ENCODE results near the gene ZC3H13. TPM values are rescaled to one million over a fixed set of nuclear protein-coding genes. Genes with fewer than 3 reads are reported as not detected.

Gene ZC3H13
- polyA plus RNA-seq, 1 donor from 2014 or later = 19.5 TPM

- Histone ChIP-seq H3K9me2 (ENCODE audit: insufficient read depth, low read length) (no peaks in the 10 kb centered on the region), H4K20me1 (ENCODE audit: insufficient read depth) (no peaks in the 10 kb centered on the region), H3F3A (ENCODE audit: insufficient read depth, low read length, poor library complexity, severe bottlenecking) (no peaks in the 10 kb centered on the region), H3K36me3 (ENCODE audit: insufficient read depth, low read length) (no peaks in the 10 kb centered on the region), H3K79me2 (replicated peaks; ENCODE audit: insufficient read depth, low read length) (no peaks in the 10 kb centered on the region), H3K4me3 (ENCODE audit: low read length) (no peak overlapping the region), H3K27ac (ENCODE audit: low read length) (no peak overlapping the region), H3K27me3 (ENCODE audit: insufficient read depth, low read depth, low read length) (no peaks in the 10 kb centered on the region), H2AFZ (ENCODE audit: low read depth, low read length) (no peak overlapping the region), H3K9me3 (ENCODE audit: low read length) (no peaks in the 10 kb centered on the region), H3K4me2 (ENCODE audit: low read length) (no peak overlapping the region), H3K9ac (ENCODE audit: low read length) (no peak overlapping the region)
- no peak for TF ChIP-seq MXI1 (conservative IDR thresholded peaks at IDR 0.05; ENCODE audit: poor library complexity, severe bottlenecking)
- TF ChIP-seq REST (IDR thresholded peaks at IDR 0.05; ENCODE audit: borderline replicate concordance) = no peak
- no peak for TF ChIP-seq POLR2AphosphoS5 (IDR thresholded peaks at IDR 0.05)
- TF ChIP-seq EZH2 (IDR thresholded peaks at IDR 0.05; ENCODE audit: borderline replicate concordance, insufficient read depth, low read length, poor library complexity, severe bottlenecking) = no peak
- TF ChIP-seq CTCF (IDR thresholded peaks at IDR 0.05; ENCODE audit: poor library complexity, severe bottlenecking) = no peak
- TF ChIP-seq TAF1 (IDR thresholded peaks at IDR 0.05; ENCODE audit: low read depth) = no peak
- no peak for TF ChIP-seq SMC3 (conservative IDR thresholded peaks at IDR 0.05; ENCODE audit: poor library complexity)
- no peak for TF ChIP-seq EP300 (conservative IDR thresholded peaks at IDR 0.05; ENCODE audit: poor library complexity, severe bottlenecking)
- no peak for TF ChIP-seq RAD21 (conservative IDR thresholded peaks at IDR 0.05)
Measured at GRCh38 chr13:46094478-46094877, 41.9 kb upstream of the ZC3H13 start.

- no peaks in the 10 kb centered on the region for H3K27me3 ChIP-seq (ENCODE audit: insufficient read depth, low read depth, low read length)
- no peak overlapping the region for H3K9ac ChIP-seq (ENCODE audit: low read length)
Measured at GRCh38 chr13:46088821-46089562, 36.4 kb upstream of the ZC3H13 start.

More at GRCh38 chr13:46088821-46089562, 36.4 kb upstream of the ZC3H13 start:
- H3K4me2 ChIP-seq (ENCODE audit: low read length) = no peak overlapping the region
- H3F3A ChIP-seq (ENCODE audit: insufficient read depth, low read length, poor library complexity, severe bottlenecking) = no peaks in the 10 kb centered on the region
- no peak overlapping the region for H2AFZ ChIP-seq (ENCODE audit: low read depth, low read length)
- no peak overlapping the region for H3K27ac ChIP-seq (ENCODE audit: low read length)
- H3K36me3 ChIP-seq (ENCODE audit: insufficient read depth, low read length) = no peaks in the 10 kb centered on the region
- no peaks in the 10 kb centered on the region for H3K9me2 ChIP-seq (ENCODE audit: insufficient read depth, low read length)
- no peaks in the 10 kb centered on the region for H3K79me2 ChIP-seq (replicated peaks; ENCODE audit: insufficient read depth, low read length)
- H3K4me3 ChIP-seq (ENCODE audit: low read length) = no peak overlapping the region
- no peaks in the 10 kb centered on the region for H3K9me3 ChIP-seq (ENCODE audit: low read length)
- H4K20me1 ChIP-seq (ENCODE audit: insufficient read depth) = no peaks in the 10 kb centered on the region
- no peak for TF ChIP-seq RAD21 (conservative IDR thresholded peaks at IDR 0.05)
- TF ChIP-seq MXI1 (conservative IDR thresholded peaks at IDR 0.05; ENCODE audit: poor library complexity, severe bottlenecking) = no peak
- no peak for TF ChIP-seq EP300 (conservative IDR thresholded peaks at IDR 0.05; ENCODE audit: poor library complexity, severe bottlenecking)
- no peak for TF ChIP-seq TAF1 (IDR thresholded peaks at IDR 0.05; ENCODE audit: low read depth)
- no peak for TF ChIP-seq REST (IDR thresholded peaks at IDR 0.05; ENCODE audit: borderline replicate concordance)
- TF ChIP-seq SMC3 (conservative IDR thresholded peaks at IDR 0.05; ENCODE audit: poor library complexity) = no peak
- TF ChIP-seq CTCF (IDR thresholded peaks at IDR 0.05; ENCODE audit: poor library complexity, severe bottlenecking) = no peak
